DOHH2 (cell line): ENCODE data around the gene CDK14.

ENCODE experiments used
- H3F3A ChIP-seq: fragments of 200-600 bp; sonication (generic), shearing (Covaris generic); 2 replicates; pipeline ENCODE4 v1.6.0; 2016; ENCODE audit warnings: antibody characterized with exemption, mild to moderate bottlenecking; ENCODE audit not compliant: control insufficient read depth, insufficient read depth
- H3K27ac ChIP-seq: fragments of 200-600 bp; sonication (generic); 2 replicates; pipeline ENCODE4 v1.5.1; 2014; ENCODE audit warnings: low read depth, mild to moderate bottlenecking, low read length, moderate library complexity
- H3K27me3 ChIP-seq: fragments of 200-600 bp; sonication (generic); 2 replicates; pipeline ENCODE4 v1.6.1; 2014; ENCODE audit warnings: mild to moderate bottlenecking, low read length, mixed read lengths; ENCODE audit not compliant: control insufficient read depth
- H3K36me3 ChIP-seq: fragments of 200-600 bp; sonication (generic); 2 replicates; pipeline ENCODE4 v1.6.1; 2014; ENCODE audit warnings: mild to moderate bottlenecking, low read length, moderate library complexity, mixed read lengths; ENCODE audit not compliant: control insufficient read depth
- H3K4me1 ChIP-seq: fragments of 200-600 bp; sonication (generic); 2 replicates; pipeline ENCODE4 v1.6.1; 2014; ENCODE audit warnings: mild to moderate bottlenecking, low read length, mixed read lengths; ENCODE audit not compliant: control insufficient read depth
- H3K4me2 ChIP-seq: fragments of 200-600 bp; sonication (generic); 2 replicates; pipeline ENCODE4 v1.6.0; 2014; ENCODE audit warnings: mild to moderate bottlenecking, low read length, moderate library complexity
- H3K4me3 ChIP-seq: fragments of 200-600 bp; sonication (generic); 2 replicates; pipeline ENCODE4 v1.5.1; 2014; ENCODE audit warnings: mild to moderate bottlenecking, low read length, mixed read lengths
- H3K79me2 ChIP-seq: fragments of 200-600 bp; sonication (generic); 2 replicates; pipeline ENCODE4 v1.6.1; 2014; ENCODE audit warnings: mild to moderate bottlenecking, low read length, mixed read lengths; ENCODE audit not compliant: control insufficient read depth
- H3K9me2 ChIP-seq: fragments of 200-600 bp; sonication (generic); replicated peaks from 2 replicates; pipeline ENCODE4 v1.6.1; 2014; ENCODE audit warnings: mild to moderate bottlenecking, low read length, mixed read lengths; ENCODE audit not compliant: control insufficient read depth
- H3K9me3 ChIP-seq: fragments of 200-600 bp; sonication (generic); 2 replicates; pipeline ENCODE4 v1.6.1; 2014; ENCODE audit warnings: antibody characterized with exemption, low read length, mixed read lengths; ENCODE audit not compliant: control insufficient read depth, insufficient read depth
- H4K20me1 ChIP-seq: fragments of 200-600 bp; sonication (generic); 2 replicates; pipeline ENCODE4 v1.6.0; 2014; ENCODE audit warnings: low read depth, mild to moderate bottlenecking, antibody characterized with exemption, low read length, moderate library complexity; ENCODE audit not compliant: control insufficient read depth, insufficient read depth
- CTCF ChIP-seq: fragments of 200-600 bp; sonication (generic); IDR thresholded peaks from one replicate; pipeline ENCODE4 v1.5.1; 2014; ENCODE audit warnings: antibody characterized with exemption, mild to moderate bottlenecking, low read depth, low read length; ENCODE audit not compliant: poor library complexity, severe bottlenecking
- EZH2phosphoT487 ChIP-seq: fragments of 200-600 bp; sonication (generic); IDR thresholded peaks from 2 replicates; pipeline ENCODE4 v1.6.1; 2017; ENCODE audit warnings: borderline replicate concordance, mild to moderate bottlenecking, antibody characterized with exemption, low read length, moderate library complexity, mixed read lengths

Gene CDK14

GRCh38 chr7:90669492-90669891 lies 73.4 kb downstream of the CDK14 start:
- H3K27ac ChIP-seq = no peak overlapping the region
- no peaks in the 10 kb centered on the region for H3K79me2 ChIP-seq
- no peaks in the 10 kb centered on the region for H4K20me1 ChIP-seq
- H3K9me3 ChIP-seq = no peaks in the 10 kb centered on the region
- TF ChIP-seq CTCF (no peak), EZH2phosphoT487 (no peak)
- H3K36me3 ChIP-seq = no peaks in the 10 kb centered on the region
- H3K4me3 ChIP-seq = no peak overlapping the region
- no peak overlapping the region for H3K4me2 ChIP-seq
- no peaks in the 10 kb centered on the region for H3F3A ChIP-seq
- H3K9me2 ChIP-seq = no peaks in the 10 kb centered on the region
- no peaks in the 10 kb centered on the region for H3K4me1 ChIP-seq
- no peaks in the 10 kb centered on the region for H3K27me3 ChIP-seq

- no peaks in the 10 kb centered on the region for H3K27me3 ChIP-seq
- H3K9me3 ChIP-seq = no peaks in the 10 kb centered on the region
- H3K36me3 ChIP-seq = no peaks in the 10 kb centered on the region
- no peaks in the 10 kb centered on the region for H3K79me2 ChIP-seq
- no peak overlapping the region for H3K4me3 ChIP-seq
- TF ChIP-seq CTCF = no peak
- TF ChIP-seq EZH2phosphoT487 = no peak
- no peaks in the 10 kb centered on the region for H4K20me1 ChIP-seq
- no peaks in the 10 kb centered on the region for H3F3A ChIP-seq
- no peaks in the 10 kb centered on the region for H3K4me1 ChIP-seq
- H3K9me2 ChIP-seq = no peaks in the 10 kb centered on the region
- H3K27ac ChIP-seq = no peak overlapping the region
- no peak overlapping the region for H3K4me2 ChIP-seq
These were observed 75.5 kb downstream of the CDK14 start for GRCh38 chr7:90671571-90671970.

- H3K9me3 ChIP-seq = no peaks in the 10 kb centered on the region
- H3K36me3 ChIP-seq = no peaks in the 10 kb centered on the region
- no peak overlapping the region for H3K4me3 ChIP-seq
- H3K4me2 ChIP-seq = no peak overlapping the region
- no peaks in the 10 kb centered on the region for H3F3A ChIP-seq
- no peaks in the 10 kb centered on the region for H3K79me2 ChIP-seq
- no peaks in the 10 kb centered on the region for H3K4me1 ChIP-seq
- H3K9me2 ChIP-seq = no peaks in the 10 kb centered on the region
- no peaks in the 10 kb centered on the region for H3K27me3 ChIP-seq
- no peak for TF ChIP-seq EZH2phosphoT487
- H3K27ac ChIP-seq = no peak overlapping the region
- H4K20me1 ChIP-seq = no peaks in the 10 kb centered on the region
These were observed 76.1 kb downstream of the CDK14 start for GRCh38 chr7:90672210-90672609.

GRCh38 chr7:90674625-90675024 lies 78.5 kb downstream of the CDK14 start:
- Histone ChIP-seq H3K9me3 (no peaks in the 10 kb centered on the region), H3K36me3 (no peaks in the 10 kb centered on the region), H3K79me2 (no peaks in the 10 kb centered on the region), H3K4me3 (no peak overlapping the region), H3K4me2 (no peak overlapping the region), H3F3A (no peaks in the 10 kb centered on the region), H3K27ac (no peak overlapping the region), H3K27me3 (no peaks in the 10 kb centered on the region), H3K9me2 (no peaks in the 10 kb centered on the region), H4K20me1 (no peaks in the 10 kb centered on the region), H3K4me1 (no peaks in the 10 kb centered on the region)
- TF ChIP-seq EZH2phosphoT487 (no peak), CTCF (no peak)
